Stimulated activated CD8-positive, alpha-beta memory T cell treated with anti-CD3 and anti-CD28 coated beads, Interleukin-15, amount 100 ng/mL, for 48 hours (primary cell): ENCODE measurements around the gene TMED4.
A peak's percentile ranks its signal among the peaks of the same experiment; 100 is the strongest.
"Not testable (repeated sequence)": the region's sequence is repeated elsewhere in the genome, so short reads cannot be mapped to it uniquely, and the experiment has no call there.

ENCODE experiments used
- DNase-seq, 2 donors: peaks; one replicate each; pipeline ENCODE4 v3.0.0-alpha.2; 2020; ENCODE audit warnings: low read depth in 2 of 2

The TMED4 gene

GRCh38 chr7:44607141-44608068 is 25.4 kb upstream of the TMED4 start:
- DNase-seq, result no peak

GRCh38 chr7:44606341-44607140 is 24.5 kb upstream of the TMED4 start, which contains the start of gene OGDH:
OGDH (plus strand) TSS chr7:44606627; CDS start chr7:44624344, 17,717 bp downstream.
- peak; percentile 98 to 99 for DNase-seq

DNA sequence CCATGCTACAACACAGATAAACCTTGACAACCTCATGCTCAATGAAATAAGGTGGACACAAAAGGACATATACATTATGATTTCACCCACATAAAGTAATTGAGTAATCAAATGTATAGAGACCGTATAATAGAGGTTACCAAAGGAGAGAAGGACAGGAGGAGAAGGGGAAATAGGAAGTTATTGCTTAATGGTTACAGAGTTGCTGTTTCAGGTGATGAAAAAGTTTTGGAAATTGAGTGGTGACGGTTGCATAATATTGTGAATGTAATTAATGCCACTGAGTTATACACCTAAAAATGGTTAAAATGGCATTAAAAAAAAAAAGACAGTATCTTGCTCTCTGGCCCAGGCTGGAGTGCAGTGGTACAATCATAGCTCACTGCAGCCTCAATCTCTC is 22.9 kb upstream of the TMED4 start:
- no peak for DNase-seq

DNA sequence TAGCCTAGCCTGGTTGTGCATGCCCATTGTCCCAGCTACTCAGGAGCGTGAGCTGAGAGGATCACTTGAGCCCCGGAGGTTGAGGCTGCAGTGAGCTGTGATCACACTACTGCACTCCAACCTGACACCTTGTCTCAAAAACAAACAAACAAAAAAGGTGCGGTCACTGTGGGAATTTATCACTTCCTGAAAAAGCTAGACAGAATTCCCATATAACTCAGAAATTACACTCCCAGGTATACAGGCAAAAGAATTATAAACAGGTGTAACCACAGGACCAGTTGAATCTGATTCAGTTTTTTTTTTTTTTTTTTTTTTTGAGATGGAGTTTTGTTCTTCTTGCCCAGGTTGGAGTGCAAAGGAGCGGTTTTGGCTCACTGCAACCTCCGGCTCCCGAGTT is 21.2 kb upstream of the TMED4 start:
- DNase-seq, result no peak

DNA sequence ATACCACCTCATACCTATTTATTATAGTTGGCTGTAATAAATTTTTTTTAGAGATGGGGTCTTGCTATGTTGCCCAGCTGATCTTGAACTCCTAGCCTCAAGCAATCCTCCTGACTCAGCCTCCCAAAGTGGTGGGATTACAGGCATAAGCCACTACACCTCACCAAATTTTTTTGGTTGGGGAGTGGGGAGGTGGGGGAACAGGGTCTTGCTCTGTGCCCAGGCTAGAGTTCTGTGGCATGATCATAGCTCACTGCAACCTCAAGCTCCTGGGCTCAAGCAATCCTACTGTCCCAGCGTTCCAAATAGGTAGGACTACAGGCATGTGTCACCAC is 20.5 kb upstream of the TMED4 start:
- DNase-seq, result no peak

DNA sequence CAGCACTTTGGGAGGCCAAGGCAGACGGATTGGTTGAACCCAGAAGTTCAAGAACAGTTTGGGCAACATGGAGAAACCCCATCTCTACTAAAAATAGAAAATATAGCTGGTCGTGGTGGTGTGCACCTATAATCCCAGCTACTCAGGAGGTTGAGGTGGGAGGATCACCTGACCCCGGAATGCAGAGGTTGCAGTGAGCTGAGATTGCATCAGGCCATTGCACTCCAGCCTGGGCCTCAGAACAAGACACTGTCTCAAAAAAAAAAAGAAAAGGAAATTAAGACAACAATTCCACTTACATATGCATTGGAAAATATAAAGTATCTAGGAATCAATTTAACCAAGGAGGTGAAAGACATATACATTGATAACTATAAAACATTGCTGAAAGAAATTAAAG is 17.2 kb upstream of the TMED4 start:
- DNase-seq, result no peak

DNA sequence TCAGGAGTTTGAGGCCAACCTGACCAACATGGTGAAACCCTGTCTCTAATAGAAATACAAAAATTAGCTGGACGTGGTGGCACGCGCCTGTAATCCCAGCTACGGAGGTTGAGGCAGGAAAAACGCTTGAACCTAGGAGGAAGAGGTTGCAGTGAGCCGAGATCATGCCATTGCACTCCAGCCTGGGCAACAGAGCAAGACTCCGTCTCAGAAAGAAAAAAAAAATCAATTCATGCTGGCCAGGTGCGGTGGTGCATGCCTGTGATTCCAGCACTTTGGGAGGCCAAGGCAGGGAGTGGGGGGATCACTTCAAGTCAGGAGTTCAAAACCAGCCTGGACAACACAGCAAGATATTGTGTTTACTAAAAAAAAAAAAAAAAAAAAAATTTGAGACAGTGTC is 15.2 kb upstream of the TMED4 start:
- DNase-seq, result not testable (repeated sequence)

GRCh38 chr7:44595934-44596635 is 14.1 kb upstream of the TMED4 start:
- DNase-seq, result no peak

GRCh38 chr7:44590910-44591309 is 8.9 kb upstream of the TMED4 start:
- no peak for DNase-seq

DNA sequence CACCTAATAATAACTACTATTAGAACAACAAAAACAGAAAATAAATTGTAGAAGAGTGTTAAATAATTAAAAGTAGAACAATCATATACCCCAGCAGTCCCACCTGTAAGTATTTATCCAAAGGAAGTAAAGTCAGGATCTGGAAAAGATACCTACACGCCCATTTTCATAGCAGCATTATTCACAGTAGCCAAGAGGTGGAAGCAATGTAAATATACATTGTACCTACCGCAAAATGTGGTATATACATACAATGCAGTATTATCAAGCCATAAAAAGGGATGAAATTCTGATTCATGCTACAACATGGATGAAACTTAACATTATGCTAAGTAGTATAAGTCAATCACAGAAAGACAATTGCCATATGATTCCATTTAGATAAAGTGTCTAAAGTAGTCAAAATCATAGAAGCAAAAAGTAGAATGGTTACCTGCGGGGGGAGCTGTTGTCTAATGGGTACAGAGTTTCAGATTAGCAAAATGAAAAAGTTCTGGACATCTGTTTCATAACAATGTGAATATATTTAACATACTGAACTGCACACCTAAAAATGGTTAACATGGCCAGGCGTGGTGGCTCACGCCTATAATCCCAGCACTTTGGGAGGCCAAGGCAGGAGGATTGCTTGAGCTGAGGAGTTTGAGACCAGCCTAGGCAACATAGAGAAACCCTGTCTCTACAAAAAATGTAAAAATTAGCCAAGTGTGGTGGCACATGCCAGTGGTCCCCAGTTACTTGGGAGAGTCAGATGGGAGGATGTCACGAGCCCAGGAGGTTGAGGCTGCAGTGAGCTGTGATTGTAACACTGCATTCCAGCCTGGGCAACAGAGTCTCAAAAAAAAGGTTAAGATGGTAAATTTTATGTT is 6.0 kb upstream of the TMED4 start:
- no peak for DNase-seq

DNA sequence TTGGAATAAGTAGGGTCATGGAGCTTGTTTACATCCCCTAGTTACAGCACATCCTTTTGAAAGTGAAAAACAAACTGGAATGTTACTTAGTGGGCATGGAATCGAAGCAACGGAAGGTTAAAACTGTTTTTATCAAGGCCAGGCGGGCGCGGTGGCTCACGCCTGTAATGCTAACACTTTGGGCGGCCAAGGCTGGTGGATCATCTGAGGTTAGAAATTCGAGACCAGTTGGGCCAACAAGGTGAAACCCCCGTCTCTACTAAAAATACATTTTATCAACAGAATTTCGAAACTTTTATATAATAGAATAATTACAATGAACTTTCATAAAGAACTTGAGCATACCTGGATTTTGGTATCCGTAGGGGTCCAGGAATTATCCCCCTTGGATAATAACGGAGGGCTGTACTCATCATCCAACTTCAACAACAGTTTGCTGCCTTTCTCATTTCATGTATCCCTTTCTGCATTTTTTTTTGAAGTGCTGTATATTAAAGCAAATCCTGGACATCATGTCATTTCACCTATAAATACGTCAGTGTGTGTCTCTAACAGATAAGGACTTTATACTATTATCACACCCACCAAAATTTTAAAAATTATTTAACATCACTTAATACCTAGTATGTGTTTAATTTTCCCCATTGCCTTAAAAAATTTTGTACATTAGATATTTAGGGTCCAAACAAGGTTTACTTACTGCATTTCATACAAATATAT is 1.3 kb upstream of the TMED4 start:
- no peak for DNase-seq

DNA sequence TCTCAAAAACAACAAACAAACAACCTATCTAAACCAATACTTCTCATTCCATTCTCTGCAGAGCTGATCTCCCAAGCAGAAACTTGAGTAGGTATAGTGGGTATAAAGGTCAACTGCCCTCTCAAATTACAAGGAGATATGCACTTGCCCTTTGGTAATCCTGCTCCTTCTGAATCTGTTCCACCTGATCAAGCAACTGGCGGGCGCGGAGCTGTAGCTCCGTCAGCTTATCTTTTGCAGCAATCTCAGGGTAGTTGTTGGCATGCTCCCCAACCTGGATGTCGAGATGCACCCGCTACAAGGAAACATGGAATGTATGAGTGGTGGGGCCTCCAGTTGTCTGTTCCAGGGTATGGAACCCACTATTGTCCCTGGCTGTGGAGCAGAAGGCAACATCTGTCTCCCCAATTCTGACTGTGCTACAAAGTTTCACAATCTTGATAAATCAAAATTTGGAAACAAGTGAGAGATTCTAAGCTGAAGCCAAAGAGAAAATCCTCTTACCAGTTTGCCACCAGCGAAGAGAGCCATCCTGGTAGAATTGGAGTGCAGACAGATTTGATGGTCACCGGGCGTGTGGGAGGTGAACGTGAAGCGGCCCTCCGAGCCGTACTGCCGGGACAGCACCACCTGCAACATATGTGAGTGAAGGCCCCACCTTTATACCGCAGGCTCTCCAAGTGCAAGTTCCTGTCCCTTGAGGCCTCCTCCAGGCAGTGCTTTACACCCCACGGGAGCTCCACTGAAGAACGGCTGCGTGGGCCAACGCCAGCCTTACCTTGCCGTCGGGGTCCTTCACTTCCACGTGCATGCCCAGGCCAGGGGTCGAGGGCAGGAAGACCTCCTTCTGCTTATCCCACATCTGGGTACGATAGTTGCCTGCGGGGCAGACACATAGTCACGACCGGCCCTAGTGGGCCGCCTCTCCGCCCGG is 819 bp downstream of the TMED4 start:
- DNase-seq, result peak; percentile 32 to 35

- DNase-seq, result no peak
Observed at GRCh38 chr7:44576228-44576627, 5.8 kb downstream of the TMED4 start.

GRCh38 chr7:44575054-44575453 is 7.0 kb downstream of the TMED4 start:
- DNase-seq, result no peak

- no peak for DNase-seq
Observed at GRCh38 chr7:44574287-44574872, 7.7 kb downstream of the TMED4 start.

DNA sequence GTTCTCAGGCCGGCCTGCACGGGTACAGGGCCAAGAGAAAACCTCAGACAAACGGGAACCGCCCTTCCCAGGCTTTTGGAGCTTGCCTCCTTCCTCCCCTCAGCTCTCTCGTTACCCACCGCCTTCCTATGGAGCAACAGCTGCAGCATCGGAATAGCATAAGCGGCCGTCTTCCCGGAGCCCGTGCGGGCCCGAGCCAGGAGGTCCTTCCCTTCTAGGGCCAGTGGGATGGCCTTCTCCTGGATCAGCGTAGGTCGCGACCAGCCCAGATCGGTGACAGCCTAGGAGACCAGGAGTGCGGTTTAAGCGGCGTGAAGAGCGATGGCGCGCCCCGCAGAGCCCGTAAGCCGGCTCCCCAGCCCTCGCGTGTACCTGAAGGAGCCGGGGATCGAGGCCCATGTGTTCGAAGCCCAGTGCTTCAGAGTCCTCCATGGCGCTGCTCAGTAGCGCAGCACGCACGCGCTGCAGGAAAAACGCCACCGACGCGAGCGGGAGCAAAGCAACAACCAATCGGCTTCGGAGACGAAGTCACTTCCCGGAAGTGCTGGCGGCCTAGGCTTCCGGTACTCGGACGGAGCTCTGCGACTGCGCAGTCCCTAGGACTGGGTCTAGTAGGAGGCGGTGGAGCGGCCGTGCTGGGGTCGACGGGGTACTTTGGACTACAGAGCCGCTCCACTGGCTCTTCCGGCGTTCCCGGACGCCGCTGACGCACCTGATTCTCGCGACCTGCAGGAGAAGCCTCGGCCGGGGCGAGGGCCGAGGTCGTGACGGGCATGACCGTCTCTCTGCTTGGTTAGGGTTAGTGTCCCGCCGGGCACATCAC is 8.4 kb downstream of the TMED4 start, which contains the start of gene DDX56:
Gene DDX56 (minus strand): TSS at position 445 of the 823 bp plus-strand sequence. CDS start 13 bp downstream, at position 432.
- peak; percentile 91 to 93 for DNase-seq

GRCh38 chr7:44572771-44573170 is 9.3 kb downstream of the TMED4 start:
- no peak for DNase-seq

DNA sequence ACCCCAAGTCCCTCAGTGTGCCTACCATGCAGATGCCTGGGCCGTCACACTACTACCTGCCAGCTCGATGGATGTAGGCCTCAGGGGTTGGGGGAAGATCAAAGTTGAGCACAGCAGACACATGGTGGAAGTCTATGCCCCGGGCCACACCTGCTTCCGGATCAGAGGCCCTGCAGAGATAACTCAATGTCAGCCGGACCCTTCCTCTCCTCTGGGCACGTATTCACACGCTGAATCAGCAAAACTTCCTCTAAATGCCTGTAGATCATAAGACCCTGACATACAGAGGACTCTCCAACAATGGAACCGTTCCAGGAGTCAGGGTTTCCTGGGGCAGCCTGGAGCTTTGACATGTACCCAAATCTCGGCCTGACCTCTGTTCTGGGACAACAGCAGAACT is 12.1 kb downstream of the TMED4 start:
- DNase-seq, result no peak
